Panc1 (cell line): ENCODE results near the gene MS4A7. TPM values are rescaled to one million over a fixed set of nuclear protein-coding genes. Genes with fewer than 3 reads are reported as not detected.

ENCODE experiments used
- ATAC-seq: fragments of 200-7000 bp; cut with Tn5 transposase; 2 replicates; pipeline ENCODE4 v1.9.1; 2020; ENCODE audit warnings: mild to moderate bottlenecking, moderate library complexity
- BruUV-seq: library from RNA; stranded (reverse); fragments of 400-500 nt; replicated peaks from 2 replicates; lab custom pipeline; 2021; lab: Mats Ljungman, UMichigan
- CTCF ChIA-PET: fragments of 300-600 bp; sonication (Branson Sonifier 250); formaldehyde crosslinking; loops from one replicate; lab custom pipeline; 2022; ENCODE audit warnings: antibody characterized with exemption; lab: Charles Lee
- POLR2A ChIA-PET: fragments of 300-600 bp; sonication (Branson Sonifier 250); formaldehyde crosslinking; loops from one replicate; lab custom pipeline; 2022; ENCODE audit warnings: antibody characterized with exemption; lab: Charles Lee
- DNase-seq: peaks from one replicate; pipeline ENCODE4 v3.0.0-alpha.2; 2010; ENCODE audit warnings: low read depth, low spot score
- H3K27ac ChIP-seq: 2 replicates; pipeline ENCODE4 v1.5.1; 2011; ENCODE audit warnings: mild to moderate bottlenecking, low read length, inconsistent platforms
- H3K27me3 ChIP-seq: fragments of 200-500 bp; sonication (Bioruptor generic); 2 replicates; pipeline ENCODE4 v1.6.0; 2014; ENCODE audit warnings: low read length, inconsistent platforms; ENCODE audit not compliant: control insufficient read depth, insufficient read depth
- H3K36me3 ChIP-seq: fragments of 200-500 bp; sonication (Bioruptor generic); 2 replicates; pipeline ENCODE4 v1.5.1; 2014; ENCODE audit warnings: inconsistent platforms, mild to moderate bottlenecking, low read length, moderate library complexity; ENCODE audit not compliant: control insufficient read depth, insufficient read depth
- H3K4me1 ChIP-seq: 2 replicates; pipeline ENCODE4 v1.5.1; 2011; ENCODE audit warnings: inconsistent platforms, mild to moderate bottlenecking, low read length, moderate library complexity; ENCODE audit not compliant: control insufficient read depth, insufficient read depth
- H3K4me3 ChIP-seq, 2 experiments: 2 replicates each; pipeline ENCODE4 v1.5.1; 2011 to 2012; ENCODE audit warnings: low read depth in 2 of 2, low read length in 2 of 2, mild to moderate bottlenecking in 2 of 2, inconsistent platforms in 1 of 2, moderate library complexity in 1 of 2
- H3K9me3 ChIP-seq: fragments of 200-500 bp; sonication (Bioruptor generic); 2 replicates; pipeline ENCODE4 v1.5.1; 2014; ENCODE audit warnings: low read depth, mild to moderate bottlenecking, inconsistent platforms, low read length, moderate library complexity; ENCODE audit not compliant: control insufficient read depth, insufficient read depth
- POLR2AphosphoS5 ChIP-seq: IDR thresholded peaks from 2 replicates; pipeline ENCODE4 v1.6.1; 2012; ENCODE audit warnings: mild to moderate bottlenecking, low read depth, low read length, moderate library complexity
- SIN3A ChIP-seq: IDR thresholded peaks from 2 replicates; pipeline ENCODE4 v1.6.1; 2012; ENCODE audit warnings: low read depth, mild to moderate bottlenecking, low read length, moderate library complexity, borderline replicate concordance; ENCODE audit not compliant: insufficient read depth
- TCF7L2 ChIP-seq: IDR thresholded peaks from 2 replicates; pipeline ENCODE4 v1.6.1; 2011; ENCODE audit warnings: mild to moderate bottlenecking, low read depth, low read length, inconsistent platforms
- in situ Hi-C: cut with HindIII; loops from 2 replicates; pipeline ENCODE4 v1.10.0; 2016; ENCODE audit warnings: low sequenced_read_pairs, low pct_unique_long_range_greater_than_20kb
- intact Hi-C: fragments of 100-400 bp; cut with micrococcal nuclease; formaldehyde crosslinking; loops from one replicate; pipeline ENCODE4 v1.10.0; 2022; ENCODE audit not compliant: unreplicated experiment
- total RNA-seq: library from RNA; stranded (reverse); gene quantifications from one replicate; pipeline ENCODE4 v1.2.1, GENCODE V29; 2021; ENCODE audit not compliant: unreplicated experiment
- TF ChIP-seq, protein P1 (sequence below): fragments of 450-650 bp; IDR thresholded peaks from 2 replicates; pipeline ENCODE4 v1.5.1; 2017; ENCODE audit warnings: mild to moderate bottlenecking
- TF ChIP-seq, protein P2 (sequence below), 2 experiments: IDR thresholded peaks; 2 replicates each; pipeline ENCODE4 v1.6.1; 2011 to 2012; ENCODE audit warnings: low read depth in 2 of 2, control low read depth in 1 of 2, low read length in 1 of 2, mild to moderate bottlenecking in 1 of 2, moderate library complexity in 1 of 2; ENCODE audit not compliant: insufficient read depth in 1 of 2

Gene MS4A7
- total RNA-seq, 1 experiment from 2014 or later: 0.23 TPM

DNA sequence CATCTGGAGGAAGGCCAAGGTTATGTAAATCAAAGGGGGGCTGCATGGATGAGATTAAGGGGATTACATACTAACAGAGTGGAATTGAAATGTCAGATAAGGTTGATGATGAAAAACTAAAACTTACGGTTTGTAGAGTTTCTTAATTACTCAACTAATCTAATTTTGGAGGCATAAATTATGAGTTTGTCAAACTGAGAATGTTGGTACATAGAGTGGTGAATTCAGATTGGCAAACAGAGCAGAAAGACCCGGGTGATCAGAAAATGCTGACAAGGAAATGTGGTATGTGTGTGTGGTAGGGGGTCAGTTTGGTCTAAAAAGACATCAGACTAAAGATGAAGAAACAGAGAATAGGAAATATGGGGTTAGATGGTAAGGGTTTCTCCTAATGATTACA lies 40.3 kb upstream of the MS4A7 start:
- H3K9me3 ChIP-seq: no peaks in the 10 kb centered on the region
- no peak for ATAC-seq
- BruUV-seq: no TSS peak
- intact Hi-C loops: no loop called here
- ChIA-PET CTCF (no interaction called here), POLR2A (no interaction called here)
- no peaks in the 10 kb centered on the region for H3K36me3 ChIP-seq
- no peaks in the 10 kb centered on the region for H3K27me3 ChIP-seq
- in situ Hi-C loops: no loop called here
- DNase-seq: no peak
- TF ChIP-seq SIN3A (no peak), TCF7L2 (no peak), POLR2AphosphoS5 (no peak)
- TF ChIP-seq, protein P1, sequence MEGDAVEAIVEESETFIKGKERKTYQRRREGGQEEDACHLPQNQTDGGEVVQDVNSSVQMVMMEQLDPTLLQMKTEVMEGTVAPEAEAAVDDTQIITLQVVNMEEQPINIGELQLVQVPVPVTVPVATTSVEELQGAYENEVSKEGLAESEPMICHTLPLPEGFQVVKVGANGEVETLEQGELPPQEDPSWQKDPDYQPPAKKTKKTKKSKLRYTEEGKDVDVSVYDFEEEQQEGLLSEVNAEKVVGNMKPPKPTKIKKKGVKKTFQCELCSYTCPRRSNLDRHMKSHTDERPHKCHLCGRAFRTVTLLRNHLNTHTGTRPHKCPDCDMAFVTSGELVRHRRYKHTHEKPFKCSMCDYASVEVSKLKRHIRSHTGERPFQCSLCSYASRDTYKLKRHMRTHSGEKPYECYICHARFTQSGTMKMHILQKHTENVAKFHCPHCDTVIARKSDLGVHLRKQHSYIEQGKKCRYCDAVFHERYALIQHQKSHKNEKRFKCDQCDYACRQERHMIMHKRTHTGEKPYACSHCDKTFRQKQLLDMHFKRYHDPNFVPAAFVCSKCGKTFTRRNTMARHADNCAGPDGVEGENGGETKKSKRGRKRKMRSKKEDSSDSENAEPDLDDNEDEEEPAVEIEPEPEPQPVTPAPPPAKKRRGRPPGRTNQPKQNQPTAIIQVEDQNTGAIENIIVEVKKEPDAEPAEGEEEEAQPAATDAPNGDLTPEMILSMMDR: no peak
- TF ChIP-seq, protein P2, sequence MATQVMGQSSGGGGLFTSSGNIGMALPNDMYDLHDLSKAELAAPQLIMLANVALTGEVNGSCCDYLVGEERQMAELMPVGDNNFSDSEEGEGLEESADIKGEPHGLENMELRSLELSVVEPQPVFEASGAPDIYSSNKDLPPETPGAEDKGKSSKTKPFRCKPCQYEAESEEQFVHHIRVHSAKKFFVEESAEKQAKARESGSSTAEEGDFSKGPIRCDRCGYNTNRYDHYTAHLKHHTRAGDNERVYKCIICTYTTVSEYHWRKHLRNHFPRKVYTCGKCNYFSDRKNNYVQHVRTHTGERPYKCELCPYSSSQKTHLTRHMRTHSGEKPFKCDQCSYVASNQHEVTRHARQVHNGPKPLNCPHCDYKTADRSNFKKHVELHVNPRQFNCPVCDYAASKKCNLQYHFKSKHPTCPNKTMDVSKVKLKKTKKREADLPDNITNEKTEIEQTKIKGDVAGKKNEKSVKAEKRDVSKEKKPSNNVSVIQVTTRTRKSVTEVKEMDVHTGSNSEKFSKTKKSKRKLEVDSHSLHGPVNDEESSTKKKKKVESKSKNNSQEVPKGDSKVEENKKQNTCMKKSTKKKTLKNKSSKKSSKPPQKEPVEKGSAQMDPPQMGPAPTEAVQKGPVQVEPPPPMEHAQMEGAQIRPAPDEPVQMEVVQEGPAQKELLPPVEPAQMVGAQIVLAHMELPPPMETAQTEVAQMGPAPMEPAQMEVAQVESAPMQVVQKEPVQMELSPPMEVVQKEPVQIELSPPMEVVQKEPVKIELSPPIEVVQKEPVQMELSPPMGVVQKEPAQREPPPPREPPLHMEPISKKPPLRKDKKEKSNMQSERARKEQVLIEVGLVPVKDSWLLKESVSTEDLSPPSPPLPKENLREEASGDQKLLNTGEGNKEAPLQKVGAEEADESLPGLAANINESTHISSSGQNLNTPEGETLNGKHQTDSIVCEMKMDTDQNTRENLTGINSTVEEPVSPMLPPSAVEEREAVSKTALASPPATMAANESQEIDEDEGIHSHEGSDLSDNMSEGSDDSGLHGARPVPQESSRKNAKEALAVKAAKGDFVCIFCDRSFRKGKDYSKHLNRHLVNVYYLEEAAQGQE (IDR thresholded peaks at IDR 0.05; ENCODE audit: insufficient read depth in 1 of 2, low read depth in 2 of 2, low read length in 1 of 2): no peak
- no peak overlapping the region for H3K27ac ChIP-seq
- H3K4me1 ChIP-seq: no peaks in the 10 kb centered on the region
- no peak overlapping the region for H3K4me3 ChIP-seq

DNA sequence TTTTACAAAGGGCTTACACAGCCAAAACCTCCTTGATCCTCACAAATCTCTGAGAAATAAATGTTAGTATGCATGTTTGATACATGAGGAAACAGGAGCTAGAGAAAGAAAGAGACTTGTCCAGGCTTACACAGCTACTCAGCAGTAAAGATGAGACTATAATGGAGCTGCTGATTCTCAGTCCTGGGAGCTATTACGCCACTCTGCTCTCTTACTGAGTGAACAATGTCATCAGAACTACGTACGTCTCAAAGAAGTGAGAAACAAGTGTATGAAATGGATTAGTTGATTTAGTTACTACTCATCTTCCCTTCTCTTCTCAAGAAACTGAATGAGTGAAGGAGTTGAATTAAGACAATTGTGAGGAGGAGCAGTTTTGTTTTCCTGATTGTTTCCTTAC lies 39.0 kb upstream of the MS4A7 start:
- Histone ChIP-seq H3K36me3 (no peaks in the 10 kb centered on the region), H3K9me3 (no peaks in the 10 kb centered on the region), H3K4me3 (no peak overlapping the region), H3K4me1 (no peaks in the 10 kb centered on the region), H3K27ac (no peak overlapping the region), H3K27me3 (no peaks in the 10 kb centered on the region)
- ChIA-PET POLR2A (no interaction called here), CTCF (no interaction called here)
- TF ChIP-seq TCF7L2: no peak
- TF ChIP-seq, protein P1: no peak
- no peak for TF ChIP-seq POLR2AphosphoS5
- in situ Hi-C loops (no loop called here), intact Hi-C loops (no loop called here)
- no peak for ATAC-seq
- DNase-seq: no peak
- BruUV-seq: no TSS peak
